Amniotic stem cell (primary cell): Measurements from ENCODE around the gene C3orf33.
"Not testable (repeated sequence)": the region's sequence is repeated elsewhere in the genome, so short reads cannot be mapped to it uniquely, and the experiment has no call there.

Experiments
- DNase-seq: peaks from one replicate; lab custom pipeline; 2025; lab: John Stamatoyannopoulos, UW

Gene C3orf33

DNA sequence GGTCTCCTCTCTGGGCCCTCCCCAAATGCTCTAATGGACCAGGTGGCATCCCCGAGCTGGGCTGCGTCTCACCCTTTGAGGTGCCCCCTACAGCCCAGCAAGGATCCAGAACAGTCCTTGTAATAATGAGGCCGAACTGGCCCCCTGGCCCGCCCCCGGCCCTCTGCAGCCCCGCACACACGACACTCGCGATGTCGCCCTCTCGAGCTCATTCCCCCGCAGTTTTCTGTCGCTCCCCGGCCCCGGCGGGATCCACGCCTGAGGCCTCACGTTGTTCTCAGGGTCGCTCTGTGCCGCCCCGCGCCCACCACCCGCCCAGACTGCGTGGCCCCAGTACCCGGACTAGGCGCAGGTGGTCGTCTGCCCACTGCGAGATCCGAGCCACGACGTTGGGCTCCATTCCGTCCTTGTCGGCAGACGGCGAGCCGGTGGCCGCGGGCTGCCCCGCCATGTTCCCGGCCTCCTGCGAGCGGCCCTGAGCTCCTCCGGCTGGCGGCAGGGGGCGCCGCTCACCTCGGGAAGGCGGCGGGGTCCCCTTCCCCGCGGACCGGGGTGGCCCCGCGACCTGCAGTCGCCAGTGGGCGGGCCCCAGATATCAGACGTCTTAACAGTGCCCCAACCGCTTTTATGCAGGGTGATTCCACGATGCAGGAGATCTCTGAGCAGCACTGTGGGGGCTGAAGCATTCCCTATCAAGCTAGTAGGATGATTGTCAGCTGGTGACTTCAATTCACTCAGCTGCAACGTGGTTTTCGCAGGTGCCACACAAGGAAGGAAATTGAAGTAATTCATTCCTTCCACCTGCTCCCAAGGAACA is at the start of gene C3orf33:
TSS of gene C3orf33 (minus strand) at position 477 of the 817 bp plus-strand sequence. CDS start at position 451, 26 bp downstream.
- no peak for DNase-seq

DNA sequence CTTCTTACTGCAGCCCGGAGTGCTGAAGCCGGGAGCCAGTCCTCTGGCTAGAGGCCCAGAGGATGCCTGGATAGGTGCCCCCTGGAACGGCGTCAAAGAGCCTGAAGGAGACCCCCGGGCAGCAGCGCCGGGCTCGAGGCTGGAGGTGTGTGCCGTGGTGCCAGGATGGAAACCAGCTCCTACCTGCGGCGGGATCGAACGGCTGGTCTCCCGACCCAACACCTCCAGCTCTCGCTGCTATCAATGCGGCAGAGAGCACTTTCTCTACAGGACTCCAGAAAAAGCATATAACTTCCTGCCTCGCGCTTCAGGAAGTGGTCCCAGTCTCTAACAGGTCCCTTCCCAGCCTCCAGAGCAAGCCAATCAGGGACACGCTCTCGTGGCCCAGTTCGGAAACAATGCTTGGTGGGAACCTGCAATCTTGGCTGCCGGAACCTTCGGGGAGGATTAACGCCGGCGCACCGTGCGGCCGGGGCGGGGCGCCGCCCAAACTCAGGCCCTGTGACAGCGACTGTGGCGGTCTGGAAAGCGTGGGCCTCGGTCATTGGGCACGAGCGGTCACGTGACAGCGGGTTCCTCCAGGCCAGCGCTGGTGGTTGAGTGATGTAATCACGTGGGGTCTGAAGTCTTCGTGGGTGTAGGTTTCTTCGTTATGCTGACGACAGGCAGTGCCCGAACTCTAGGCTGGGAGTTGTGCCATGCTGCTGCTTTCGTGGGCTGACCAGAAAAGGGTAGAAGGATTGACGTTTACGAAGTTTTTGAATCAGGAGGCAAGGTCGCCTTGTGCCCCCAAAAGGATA is 48.3 kb upstream of the C3orf33 start, which contains the start of gene SLC33A1:
TSS of gene SLC33A1 (minus strand) at position 287 of the 800 bp plus-strand sequence. CDS start 430 bp downstream, outside the sequence.
- peak; percentile 98 for DNase-seq

- no peak for DNase-seq
These were observed 47.4 kb upstream of the C3orf33 start for GRCh38 chr3:155853214-155854140.

DNA sequence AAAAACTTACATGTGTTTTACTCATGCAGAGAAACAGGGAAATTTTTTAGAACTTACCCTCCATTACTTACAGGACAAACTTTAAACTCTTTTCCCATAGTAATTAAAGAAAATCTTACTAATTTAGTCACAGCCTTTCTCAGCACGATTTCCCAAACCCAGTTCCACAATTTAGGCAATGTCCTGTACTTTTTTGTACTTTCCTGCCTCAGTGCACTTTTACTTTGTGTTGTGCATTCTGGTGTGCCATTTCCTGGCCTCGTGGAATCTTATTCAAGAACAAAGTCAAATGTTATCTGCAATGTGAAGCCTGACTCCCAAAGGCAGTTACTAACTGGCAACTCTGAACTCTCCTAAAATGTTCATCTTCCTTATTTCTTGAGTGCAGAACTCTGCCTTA is 46.3 kb upstream of the C3orf33 start:
- DNase-seq, result no peak

DNA sequence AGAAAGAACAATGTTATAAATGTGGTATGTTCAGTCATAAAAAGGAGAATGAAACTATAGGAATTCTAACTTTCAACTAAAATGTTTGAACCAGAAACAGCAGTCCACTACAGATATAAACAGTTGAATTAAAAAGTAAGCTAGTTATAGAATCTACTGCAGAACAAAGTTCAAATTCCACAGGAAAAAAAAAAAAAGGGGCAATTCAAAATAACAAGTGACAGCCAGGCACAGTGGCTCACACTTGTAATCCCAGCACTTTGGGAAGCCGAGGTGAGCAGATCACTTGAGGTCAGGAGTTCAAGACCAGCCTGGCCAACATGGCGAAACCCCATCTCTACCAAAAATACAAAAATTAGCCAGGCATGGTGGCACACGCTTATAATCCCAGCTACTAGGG is 43.3 kb upstream of the C3orf33 start:
- not testable (repeated sequence) for DNase-seq

DNA sequence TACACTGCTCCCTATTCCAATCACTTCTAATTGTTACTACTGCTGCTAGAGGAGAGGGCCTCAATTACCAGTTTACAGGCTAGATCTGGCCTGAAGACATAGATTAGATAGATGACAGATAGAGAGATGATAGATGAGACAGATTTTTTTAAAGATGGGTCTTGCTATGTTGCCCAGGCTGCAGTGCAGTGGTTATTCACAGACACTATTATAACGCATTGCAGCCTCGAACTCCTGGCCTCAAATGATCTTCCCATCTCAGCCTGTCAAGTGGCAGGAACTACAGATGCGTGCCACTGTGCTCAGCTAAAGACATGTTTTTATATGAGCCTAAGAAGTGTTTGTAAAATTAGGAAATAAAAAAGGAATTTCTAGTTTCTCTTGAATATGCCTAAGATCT is 41.9 kb upstream of the C3orf33 start:
- DNase-seq, result no peak

- DNase-seq, result no peak
These were observed 40.0 kb upstream of the C3orf33 start for GRCh38 chr3:155846119-155846518.

- DNase-seq, result no peak
These were observed 37.5 kb upstream of the C3orf33 start for GRCh38 chr3:155843569-155843968.

DNA sequence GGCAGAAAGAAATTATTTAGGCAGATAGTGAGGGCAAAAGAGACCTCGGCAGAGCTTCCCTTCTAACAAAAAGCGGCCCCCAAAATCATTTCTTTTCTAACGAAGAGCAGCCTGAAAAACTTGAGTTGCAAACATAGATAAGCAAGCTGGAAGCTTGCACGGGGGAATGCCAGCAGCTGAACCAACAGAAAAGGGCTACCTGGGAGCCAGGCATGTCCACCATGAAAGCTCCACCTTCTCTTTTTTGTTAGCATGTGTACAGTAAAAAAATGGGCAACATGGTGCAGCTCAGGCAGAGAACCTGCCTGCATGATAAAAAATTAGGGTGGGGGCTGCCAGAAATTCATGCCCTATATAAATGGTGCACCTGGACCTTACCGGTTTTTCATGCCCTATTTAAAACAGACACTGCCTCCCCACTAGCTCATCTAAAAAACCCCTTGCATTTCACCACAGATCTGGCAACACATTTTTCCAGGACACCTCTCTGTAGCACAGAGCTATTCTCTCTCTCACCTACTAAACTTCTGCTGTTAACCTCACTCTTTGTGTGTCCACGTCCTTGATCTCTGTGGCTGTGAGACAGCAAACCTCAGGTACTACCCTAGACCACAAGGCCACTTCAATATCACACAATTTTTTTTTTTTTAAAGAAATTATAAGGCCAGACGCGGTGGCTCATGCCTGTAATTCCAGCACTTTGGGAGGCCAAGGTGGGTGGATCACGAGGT is 29.4 kb upstream of the C3orf33 start:
- no peak for DNase-seq

DNA sequence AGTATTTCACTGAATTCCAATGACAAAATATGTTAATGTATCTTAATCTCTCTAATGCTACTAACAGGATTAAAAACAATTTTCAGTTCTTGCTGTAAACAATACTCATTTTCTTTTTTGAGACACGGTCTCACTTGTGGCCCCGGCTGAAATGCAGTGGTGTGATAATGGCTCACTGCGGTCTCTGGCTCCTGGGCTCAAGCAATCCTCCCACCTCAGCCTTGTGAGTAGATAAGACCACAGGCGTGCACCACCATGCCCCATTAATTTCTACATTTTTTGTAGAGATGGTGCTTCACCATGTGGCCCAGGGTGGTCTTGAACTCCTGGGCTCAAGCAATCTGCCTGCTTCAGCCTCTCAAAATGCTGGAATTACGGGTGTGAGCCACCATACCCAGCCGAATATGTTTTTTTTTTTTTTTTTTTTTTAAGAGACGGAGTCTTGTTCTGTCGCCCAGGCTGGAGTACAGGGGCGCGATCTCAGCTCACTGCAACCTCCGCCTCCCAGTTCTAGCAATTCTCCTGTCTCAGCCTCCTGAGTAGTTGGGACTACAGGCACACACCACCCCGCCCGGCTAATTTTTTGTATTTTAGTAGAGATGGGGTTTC is 22.5 kb upstream of the C3orf33 start:
- DNase-seq, result not testable (repeated sequence)

DNA sequence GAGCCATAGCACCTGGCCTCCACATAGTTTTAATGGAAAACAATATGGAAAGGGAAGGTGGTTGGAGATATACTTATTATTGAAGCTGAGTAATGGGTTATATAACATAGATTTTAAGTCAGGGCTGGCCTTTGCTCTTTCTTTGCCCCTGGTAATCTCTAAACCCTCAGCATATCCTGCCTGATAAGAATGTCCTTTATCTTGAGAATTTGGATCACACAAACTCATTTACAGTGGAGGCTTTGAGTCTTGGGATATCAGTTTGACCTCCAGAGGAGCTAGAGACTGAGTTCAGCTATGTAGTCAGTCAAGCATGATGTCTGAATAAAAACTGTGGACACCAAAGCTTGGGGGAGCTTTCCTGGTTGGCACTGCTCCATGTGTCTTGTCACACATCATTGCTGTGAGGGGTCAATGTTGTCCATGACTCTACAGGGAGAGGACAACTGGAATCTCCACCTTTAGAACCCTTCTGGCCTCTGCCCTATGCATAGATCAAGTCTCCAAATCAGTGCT is 9.0 kb upstream of the C3orf33 start:
- no peak for DNase-seq

GRCh38 chr3:155813224-155813623 is 7.1 kb upstream of the C3orf33 start:
- DNase-seq, result not testable (repeated sequence)

DNA sequence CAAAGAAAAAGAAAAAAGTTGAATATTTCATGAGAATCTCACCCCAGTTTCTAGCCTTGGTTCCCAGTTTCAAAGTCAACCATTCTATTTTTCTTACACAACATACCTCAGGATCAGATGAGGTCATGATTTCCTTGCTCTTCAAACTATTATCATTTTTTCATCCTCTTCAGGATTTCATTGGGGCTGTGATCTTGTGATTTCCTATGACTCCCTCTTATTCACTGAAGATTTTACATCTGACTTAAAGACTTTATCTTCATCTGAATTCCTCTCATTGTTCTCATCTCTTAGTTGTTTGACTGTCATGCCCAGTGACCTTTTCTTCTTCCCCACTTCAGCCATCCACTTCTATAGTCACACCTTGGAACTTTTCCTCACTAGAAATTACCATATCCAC is 3.1 kb upstream of the C3orf33 start:
- no peak for DNase-seq

DNA sequence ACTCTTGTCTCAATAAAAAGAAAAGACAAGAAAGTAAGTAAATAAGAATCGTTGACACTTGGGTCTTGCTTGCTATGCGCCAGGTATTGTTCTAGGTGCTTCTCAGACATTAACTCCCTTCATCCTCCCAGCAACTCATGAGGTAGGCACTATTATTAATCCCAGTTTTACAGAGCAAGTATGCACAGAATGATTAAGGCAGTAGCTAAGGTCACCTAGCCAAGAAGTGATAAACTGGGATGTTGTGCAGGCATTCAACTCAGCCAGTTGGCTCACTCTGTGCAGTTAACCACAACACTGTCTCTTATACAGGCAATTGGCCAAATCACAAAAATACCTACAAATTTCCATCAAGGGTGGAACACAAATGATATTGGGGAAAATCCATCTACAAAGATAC is 1.7 kb upstream of the C3orf33 start:
- no peak for DNase-seq

- DNase-seq, result no peak
These were observed 775 bp downstream of the C3orf33 start for GRCh38 chr3:155805204-155805801.

GRCh38 chr3:155804323-155804722 is 1.8 kb downstream of the C3orf33 start:
- DNase-seq, result no peak

DNA sequence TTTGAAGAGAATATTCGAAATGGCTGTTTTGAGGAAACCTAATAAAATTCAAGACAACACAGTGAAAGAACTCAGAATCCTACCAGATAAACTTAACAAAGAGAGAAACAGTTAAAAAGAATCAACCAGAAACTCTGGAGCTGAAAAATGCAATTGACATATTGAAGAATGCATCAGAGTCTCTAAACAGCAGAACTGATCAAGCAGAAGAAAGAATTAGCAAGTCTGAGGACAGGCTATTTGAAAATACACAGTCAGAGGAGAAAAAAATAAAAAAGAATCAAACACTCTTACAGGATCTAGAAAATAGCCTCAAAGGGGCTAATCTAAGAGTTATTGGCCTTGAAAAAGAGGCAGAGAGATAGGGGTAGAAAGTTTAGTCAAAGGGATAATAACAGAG is 13.5 kb downstream of the C3orf33 start:
- no peak for DNase-seq

- DNase-seq, result no peak
These were observed 14.9 kb downstream of the C3orf33 start for GRCh38 chr3:155791190-155791589.

GRCh38 chr3:155790272-155790925 is 15.7 kb downstream of the C3orf33 start:
- no peak for DNase-seq
